Measurements from ENCODE around the gene ISCU. TPM values are rescaled to one million over a fixed set of nuclear protein-coding genes. Genes with fewer than 3 reads are reported as not detected.

Gene ISCU
- total RNA-seq = 10 to 100 TPM; 72.9 to 73.6 TPM

GRCh38 chr12:108562348-108563135 lies at the start of gene ISCU:
ISCU (plus strand) TSS chr12:108562596; CDS start chr12:108562623, 27 bp downstream.

DNA sequence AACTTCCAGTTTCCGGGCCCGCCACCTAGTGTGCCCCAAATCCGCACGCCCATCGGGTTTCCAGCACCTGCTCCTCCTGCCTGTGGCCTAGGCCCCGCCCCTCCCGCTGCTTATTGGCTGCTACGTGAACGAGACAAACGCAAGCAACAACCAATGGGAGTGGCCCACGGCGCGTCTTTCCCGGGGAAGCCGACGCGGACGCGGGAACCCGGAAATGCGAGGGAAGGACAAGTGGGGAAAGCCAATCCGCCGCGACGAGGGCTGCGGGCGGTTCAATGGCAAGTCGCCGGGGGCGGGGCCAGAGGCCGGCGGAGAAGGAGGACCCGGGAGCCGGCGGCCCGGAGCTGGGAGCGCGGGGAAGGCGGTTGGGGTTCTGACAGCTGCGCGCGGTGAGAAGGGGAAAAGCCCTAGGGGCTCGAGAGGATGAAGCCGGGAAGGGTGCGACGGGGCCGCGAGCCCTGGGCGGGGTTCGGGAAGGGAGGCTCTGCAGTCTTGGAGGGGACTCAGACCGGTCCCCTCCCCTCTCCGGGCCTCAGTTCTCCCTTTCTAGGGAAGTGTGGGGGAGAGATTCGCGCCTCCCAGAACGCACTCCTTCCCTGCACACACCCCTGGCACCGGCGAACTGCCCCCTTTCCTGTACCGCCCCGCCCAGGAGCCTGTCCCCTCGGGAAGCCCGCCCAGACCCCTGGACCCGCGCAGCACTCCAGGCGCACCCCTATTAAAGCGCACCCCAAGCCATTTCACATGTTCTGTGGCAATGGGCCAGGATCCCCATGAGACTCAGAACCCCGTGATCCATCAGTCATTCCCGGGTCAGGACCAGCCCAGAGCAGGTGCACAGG lies 47.2 kb upstream of the ISCU start, which contains the start of gene FICD:
Gene FICD, plus strand, starts transcription at position 305 of the 842 bp plus-strand sequence. CDS start 1,696 bp downstream, outside the sequence.

DNA sequence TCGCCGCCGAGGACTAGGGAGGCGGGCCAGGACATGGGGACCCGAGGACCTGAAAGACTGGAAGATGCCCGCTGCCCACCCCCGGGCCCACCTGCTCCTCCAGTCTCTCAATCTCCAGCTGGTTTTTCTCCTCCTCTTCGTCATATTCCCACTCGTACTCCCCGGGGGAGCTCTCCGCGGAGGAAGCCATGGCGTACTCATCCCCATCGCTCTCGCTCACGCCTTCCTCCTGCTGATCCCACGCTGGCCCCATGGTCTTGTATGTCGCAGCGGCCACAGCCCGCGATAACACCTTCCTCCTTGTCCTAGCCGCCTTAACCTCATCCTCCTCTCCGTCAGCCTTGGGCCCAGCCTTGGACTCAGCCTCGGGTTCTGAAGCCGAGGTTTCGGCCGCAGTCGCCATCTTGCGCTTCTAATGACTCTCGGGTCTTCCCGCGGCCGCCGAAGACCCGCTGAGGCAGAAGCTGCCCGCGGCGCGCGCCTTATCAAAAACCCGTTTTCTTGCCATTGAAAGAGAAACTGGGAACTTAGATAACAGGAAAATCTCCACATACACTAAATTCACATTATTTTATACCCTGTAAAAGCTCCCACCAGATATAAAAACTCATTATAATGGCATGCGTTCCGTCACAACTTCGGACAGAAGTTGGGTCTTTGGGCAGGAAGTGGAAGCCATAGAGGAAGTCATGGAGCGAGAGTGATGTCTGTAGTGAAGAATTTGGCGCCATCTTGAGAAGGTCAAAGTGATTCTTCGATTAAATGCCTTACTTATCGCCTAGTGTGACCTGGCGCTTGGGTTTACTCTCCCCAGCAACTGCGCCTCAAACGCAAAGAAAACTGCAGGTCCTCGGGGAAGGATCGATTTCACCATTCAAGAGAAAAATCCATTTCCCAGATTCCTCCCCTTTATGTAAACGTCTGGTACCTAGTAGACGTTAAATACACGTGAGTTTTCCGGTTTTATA lies 1.4 kb upstream of the ISCU start, which contains the start of gene SART3:
Gene SART3, minus strand, starts transcription at position 422 of the 968 bp plus-strand sequence. Its CDS starts 19 bp downstream, at position 403.

GRCh38 chr12:108597559-108598471 lies 35.4 kb downstream of the ISCU start, which contains the start of gene TMEM119:
TMEM119 (minus strand) TSS chr12:108598084; CDS start chr12:108592383, 5,701 bp downstream.

Other genes starting within 250 kb of the ISCU start
- under 1 TPM in 1 of 2 donors, not detected in 1; under 0.01 TPM for gene CMKLR1, start 223.3 kb upstream of the ISCU start, total RNA-seq
- 1 to 10 TPM; 5.7 to 5.9 TPM for gene FICD, start 47.3 kb upstream of the ISCU start, total RNA-seq
- gene SART3, start 1.4 kb upstream of the ISCU start, total RNA-seq = 10 to 100 TPM; 35.4 to 54.6 TPM
- gene TMEM119, start 35.5 kb downstream of the ISCU start, total RNA-seq = 1 to 10 TPM in 1 of 2 donors, not detected in 1; 4.0 TPM
- gene SELPLG, start 71.3 kb downstream of the ISCU start, total RNA-seq = 1 to 10 TPM in 1 of 2 donors, under 1 TPM in 1; 1.00 to 1.4 TPM
- 100 to 1,000 TPM; 146 to 287 TPM for gene CORO1C, start 168.9 kb downstream of the ISCU start, total RNA-seq

Measured in melanocyte of skin (primary cell).